OCI-LY7 (cell line): ENCODE results near the gene MRPL36. TPM values are rescaled to one million over a fixed set of nuclear protein-coding genes. Genes with fewer than 3 reads are reported as not detected.

ENCODE experiments used
- BruUV-seq: library from RNA; stranded (reverse); fragments of 400-500 nt; replicated peaks from 2 replicates; lab custom pipeline; 2021; lab: Mats Ljungman, UMichigan
- CTCF ChIA-PET: fragments of 300-600 bp; sonication (Branson Sonifier 250); formaldehyde crosslinking; loops from one replicate; lab custom pipeline; 2022; ENCODE audit warnings: antibody characterized with exemption; ENCODE audit not compliant: unreplicated experiment; lab: Charles Lee
- POLR2A ChIA-PET: fragments of 300-600 bp; sonication (Branson Sonifier 250); formaldehyde crosslinking; loops from one replicate; lab custom pipeline; 2022; ENCODE audit warnings: antibody characterized with exemption; lab: Charles Lee
- DNase-seq: peaks from one replicate; pipeline ENCODE4 v3.0.0-alpha.2; 2015; ENCODE audit warnings: low spot score
- H2AFZ ChIP-seq: fragments of 200-600 bp; sonication (generic), shearing (Covaris generic); 2 replicates; pipeline ENCODE4 v1.6.1; 2014; ENCODE audit warnings: mild to moderate bottlenecking, antibody characterized with exemption, low read length, moderate library complexity
- H3K27ac ChIP-seq: fragments of 200-600 bp; sonication (generic); 2 replicates; pipeline ENCODE4 v1.5.1; 2014; ENCODE audit warnings: mixed run types, low read depth, mild to moderate bottlenecking, moderate library complexity, low read length, inconsistent platforms; ENCODE audit not compliant: poor library complexity, severe bottlenecking
- H3K36me3 ChIP-seq: fragments of 200-600 bp; sonication (generic); 2 replicates; pipeline ENCODE4 v1.6.1; 2014; ENCODE audit warnings: mild to moderate bottlenecking, antibody characterized with exemption, low read length, moderate library complexity, mixed read lengths; ENCODE audit not compliant: insufficient read depth
- H3K4me1 ChIP-seq: fragments of 200-600 bp; sonication (generic); 2 replicates; pipeline ENCODE4 v1.5.1; 2014; ENCODE audit warnings: mild to moderate bottlenecking, low read length; ENCODE audit not compliant: insufficient read depth, poor library complexity, severe bottlenecking
- H3K4me2 ChIP-seq: fragments of 200-600 bp; sonication (generic); 2 replicates; pipeline ENCODE4 v1.6.1; 2014; ENCODE audit warnings: mild to moderate bottlenecking, low read length
- H3K4me3 ChIP-seq: fragments of 200-600 bp; sonication (generic); 2 replicates; pipeline ENCODE4 v1.5.1; 2014; ENCODE audit warnings: mild to moderate bottlenecking, low read depth, low read length; ENCODE audit not compliant: poor library complexity, severe bottlenecking
- H3K79me2 ChIP-seq: fragments of 200-600 bp; sonication (generic); 2 replicates; pipeline ENCODE4 v1.6.1; 2016; ENCODE audit warnings: low read depth, mild to moderate bottlenecking, low read length, moderate library complexity, mixed read lengths; ENCODE audit not compliant: insufficient read depth
- H3K9me2 ChIP-seq: fragments of 200-600 bp; sonication (generic); 2 replicates; pipeline ENCODE4 v1.6.1; 2016; ENCODE audit warnings: mild to moderate bottlenecking, low read length, mixed read lengths; ENCODE audit not compliant: insufficient read depth
- H3K9me3 ChIP-seq: fragments of 200-600 bp; sonication (generic); 2 replicates; pipeline ENCODE4 v1.6.1; 2014; ENCODE audit warnings: mild to moderate bottlenecking, mixed run types, low read length, mixed read lengths
- H4K20me1 ChIP-seq: fragments of 200-600 bp; sonication (generic); 2 replicates; pipeline ENCODE4 v1.6.1; 2014; ENCODE audit warnings: mild to moderate bottlenecking, antibody characterized with exemption, low read length, moderate library complexity, mixed read lengths; ENCODE audit not compliant: insufficient read depth
- EZH2phosphoT487 ChIP-seq: fragments of 200-600 bp; sonication (generic); IDR thresholded peaks from 2 replicates; pipeline ENCODE4 v1.6.1; 2018; ENCODE audit warnings: low read depth, borderline replicate concordance, mild to moderate bottlenecking, mixed run types, antibody characterized with exemption, low read length, moderate library complexity, mixed read lengths
- intact Hi-C: fragments of 100-400 bp; cut with micrococcal nuclease; formaldehyde crosslinking; loops from one replicate; pipeline ENCODE4 v1.10.0; 2022; ENCODE audit not compliant: unreplicated experiment
- total RNA-seq, 2 experiments: library from RNA; depleted of rRNA in 1 of 2; stranded (reverse); fragments of >200 nt in 1 of 2; shearing (Covaris generic) in 1 of 2; gene quantifications; 2 replicates each; pipeline ENCODE4 v1.2.3, GENCODE V29; 2014 to 2022
- TF ChIP-seq, protein P1 (sequence below): fragments of 200-600 bp; sonication (generic); conservative IDR thresholded peaks from 2 replicates; pipeline ENCODE4 v1.5.1; 2014; ENCODE audit warnings: mild to moderate bottlenecking, antibody characterized with exemption, low read length, moderate library complexity, mixed read lengths

Gene MRPL36
- total RNA-seq, 2 experiments from 2014 or later, result 91.7 to 93.8 TPM

DNA sequence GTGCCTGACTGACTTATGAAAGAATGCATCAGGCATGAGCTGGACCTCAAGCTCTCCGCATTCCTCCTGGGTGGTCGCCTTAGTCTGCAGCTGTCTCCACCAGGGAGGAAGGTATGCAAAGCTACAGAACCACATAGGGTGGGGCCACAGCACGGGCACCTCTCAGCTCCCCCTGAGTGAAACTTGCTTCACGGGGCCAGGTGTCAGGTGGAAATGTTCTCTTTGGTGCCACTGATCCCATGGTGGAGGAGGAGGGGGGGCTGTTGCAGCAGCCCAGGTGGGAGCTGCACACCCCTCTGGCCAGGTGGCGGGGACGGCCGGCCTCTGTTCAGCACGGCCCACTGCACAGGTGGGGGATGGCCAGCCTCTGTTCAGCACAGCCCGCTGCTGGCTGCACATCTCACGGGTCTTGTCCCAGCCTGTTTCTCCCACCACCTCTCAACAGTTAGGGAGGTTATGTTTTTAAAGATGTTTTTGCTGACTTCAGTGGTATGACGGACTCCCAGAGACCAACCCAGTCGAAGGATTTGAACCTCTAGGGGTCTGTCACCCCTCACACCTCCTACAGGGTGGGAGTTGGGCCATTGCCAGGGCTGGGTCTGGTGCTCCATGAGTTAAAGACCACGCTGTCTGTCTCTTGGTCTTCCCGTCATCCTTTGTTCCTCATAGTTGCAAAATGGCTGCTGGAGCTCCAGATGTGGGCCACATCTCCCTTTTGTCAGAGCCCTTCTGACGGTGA, 34.3 kb downstream of the MRPL36 start:
- H3K36me3 ChIP-seq, result no peaks in the 10 kb centered on the region
- TF ChIP-seq, protein P1, sequence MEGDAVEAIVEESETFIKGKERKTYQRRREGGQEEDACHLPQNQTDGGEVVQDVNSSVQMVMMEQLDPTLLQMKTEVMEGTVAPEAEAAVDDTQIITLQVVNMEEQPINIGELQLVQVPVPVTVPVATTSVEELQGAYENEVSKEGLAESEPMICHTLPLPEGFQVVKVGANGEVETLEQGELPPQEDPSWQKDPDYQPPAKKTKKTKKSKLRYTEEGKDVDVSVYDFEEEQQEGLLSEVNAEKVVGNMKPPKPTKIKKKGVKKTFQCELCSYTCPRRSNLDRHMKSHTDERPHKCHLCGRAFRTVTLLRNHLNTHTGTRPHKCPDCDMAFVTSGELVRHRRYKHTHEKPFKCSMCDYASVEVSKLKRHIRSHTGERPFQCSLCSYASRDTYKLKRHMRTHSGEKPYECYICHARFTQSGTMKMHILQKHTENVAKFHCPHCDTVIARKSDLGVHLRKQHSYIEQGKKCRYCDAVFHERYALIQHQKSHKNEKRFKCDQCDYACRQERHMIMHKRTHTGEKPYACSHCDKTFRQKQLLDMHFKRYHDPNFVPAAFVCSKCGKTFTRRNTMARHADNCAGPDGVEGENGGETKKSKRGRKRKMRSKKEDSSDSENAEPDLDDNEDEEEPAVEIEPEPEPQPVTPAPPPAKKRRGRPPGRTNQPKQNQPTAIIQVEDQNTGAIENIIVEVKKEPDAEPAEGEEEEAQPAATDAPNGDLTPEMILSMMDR, result no peak
- TF ChIP-seq EZH2phosphoT487, result no peak
- H3K9me2 ChIP-seq, result no peaks in the 10 kb centered on the region
- peak overlapping the region; percentile 58 for H3K4me2 ChIP-seq
- H3K79me2 ChIP-seq, result no peaks in the 10 kb centered on the region
- intact Hi-C loops, result loop anchor here (1.0 to 10.0 kb wide), 4 partner anchors 34 to 389 kb away; partner anchors contain the start of gene MRPL36
- H3K9me3 ChIP-seq, result no peaks in the 10 kb centered on the region
- no peaks in the 10 kb centered on the region for H4K20me1 ChIP-seq
- POLR2A ChIA-PET, result interaction anchor here (0.6 kb wide), 1 partner anchor 130 kb away, joined by 3 read pairs; no protein-coding TSS in a partner anchor
- CTCF ChIA-PET, result no interaction called here
- H3K4me1 ChIP-seq, result peaks cover 21% of the 10 kb centered on the region
- DNase-seq, result peak; percentile 66
- no TSS peak for BruUV-seq
- no peak overlapping the region for H3K27ac ChIP-seq
- H2AFZ ChIP-seq, result no peak overlapping the region; the same call in 1 of the 2 replicates
- H3K4me3 ChIP-seq, result peak overlapping the region; percentile 27

GRCh38 chr5:1764606-1764960, 35.1 kb downstream of the MRPL36 start:
- H3K9me3 ChIP-seq, result no peaks in the 10 kb centered on the region
- peaks cover 21% of the 10 kb centered on the region for H3K4me1 ChIP-seq
- TF ChIP-seq, protein P1, result no peak
- TF ChIP-seq EZH2phosphoT487, result no peak
- H3K4me3 ChIP-seq, result peak overlapping the region; percentile 27
- no peaks in the 10 kb centered on the region for H3K36me3 ChIP-seq
- ChIA-PET POLR2A (interaction anchor here (0.6 to 1.3 kb wide), 3 partner anchors 9 to 130 kb away, joined by 3 read pairs; no protein-coding TSS in a partner anchor), CTCF (interaction anchor here (1.2 kb wide), 1 partner anchor 35 kb away, joined by 3 read pairs; the partner anchor contains the start of gene MRPL36)
- no peak for DNase-seq
- BruUV-seq, result no TSS peak
- H2AFZ ChIP-seq, result peak overlapping the region; percentile 4; the same call in 1 of the 2 replicates
- intact Hi-C loops, result loop anchor here (2.0 to 10.0 kb wide), 3 partner anchors 110 to 390 kb away; no protein-coding TSS in a partner anchor
- H4K20me1 ChIP-seq, result no peaks in the 10 kb centered on the region
- H3K4me2 ChIP-seq, result peak overlapping the region; percentile 58
- H3K9me2 ChIP-seq, result no peaks in the 10 kb centered on the region
- H3K79me2 ChIP-seq, result no peaks in the 10 kb centered on the region
- no peak overlapping the region for H3K27ac ChIP-seq
